HuH-7 (cell line): ENCODE measurements around the gene SUPT20HL1.
"Not testable (repeated sequence)": the region's sequence is repeated elsewhere in the genome, so short reads cannot be mapped to it uniquely, and the experiment has no call there.

Experiments used
- DNase-seq: peaks from one replicate; pipeline ENCODE4 v3.0.0; 2011; ENCODE audit warnings: low spot score

Gene SUPT20HL1

GRCh38 chrX:24363432-24364181, 3.2 kb downstream of the SUPT20HL1 start:
- not testable (repeated sequence) for DNase-seq

DNA sequence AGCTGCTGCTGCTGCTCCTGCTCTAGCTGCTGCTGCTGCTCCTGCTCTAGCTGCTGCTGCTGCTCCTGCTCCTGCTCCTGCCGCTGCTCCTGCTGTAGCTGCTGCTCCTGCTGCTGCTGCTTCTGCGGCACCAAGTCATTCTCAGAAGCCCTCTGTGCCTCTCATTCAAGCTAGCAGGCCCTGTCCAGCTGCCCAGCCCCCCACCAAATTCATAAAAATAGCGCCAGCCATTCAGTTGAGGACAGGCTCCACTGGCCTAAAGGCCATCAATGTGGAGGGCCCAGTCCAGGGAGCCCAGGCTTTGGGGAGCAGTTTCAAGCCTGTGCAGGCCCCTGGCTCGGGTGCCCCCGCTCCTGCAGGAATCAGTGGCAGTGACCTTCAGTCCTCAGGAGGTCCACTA, 3.9 kb downstream of the SUPT20HL1 start:
- DNase-seq, result no peak

DNA sequence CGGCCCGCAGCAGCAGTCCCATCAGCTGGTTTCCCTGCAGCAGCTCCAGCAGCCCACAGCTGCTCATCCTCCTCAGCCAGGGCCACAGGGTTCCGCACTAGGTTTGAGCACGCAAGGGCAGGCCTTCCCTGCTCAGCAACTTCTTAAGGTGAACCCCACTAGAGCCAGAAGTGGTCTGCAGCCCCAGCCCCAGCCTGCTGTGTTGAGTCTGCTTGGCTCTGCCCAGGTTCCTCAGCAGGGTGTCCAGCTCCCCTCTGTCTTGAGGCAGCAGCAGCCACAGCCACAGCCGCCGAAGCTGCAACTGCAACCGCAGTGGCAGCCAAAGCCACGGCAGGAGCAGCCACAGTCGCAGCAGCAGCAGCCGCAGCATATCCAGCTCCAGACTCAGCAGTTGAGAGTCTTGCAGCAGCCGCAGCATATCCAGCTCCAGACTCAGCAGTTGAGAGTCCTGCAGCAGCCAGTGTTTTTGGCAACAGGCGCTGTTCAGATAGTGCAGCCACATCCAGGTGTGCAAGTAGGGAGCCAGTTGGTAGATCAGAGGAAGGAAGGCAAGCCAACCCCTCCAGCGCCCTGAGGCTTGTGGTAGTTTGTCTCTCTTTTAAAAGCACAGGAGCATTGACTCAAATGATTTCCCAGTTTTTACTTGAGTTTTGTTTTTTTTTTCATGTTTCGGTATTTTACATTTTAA, 4.6 kb downstream of the SUPT20HL1 start:
- no peak for DNase-seq

- not testable (repeated sequence) for DNase-seq
Measured at GRCh38 chrX:24366762-24367400, 6.4 kb downstream of the SUPT20HL1 start.

GRCh38 chrX:24369816-24370215, 9.4 kb downstream of the SUPT20HL1 start:
- no peak for DNase-seq

DNA sequence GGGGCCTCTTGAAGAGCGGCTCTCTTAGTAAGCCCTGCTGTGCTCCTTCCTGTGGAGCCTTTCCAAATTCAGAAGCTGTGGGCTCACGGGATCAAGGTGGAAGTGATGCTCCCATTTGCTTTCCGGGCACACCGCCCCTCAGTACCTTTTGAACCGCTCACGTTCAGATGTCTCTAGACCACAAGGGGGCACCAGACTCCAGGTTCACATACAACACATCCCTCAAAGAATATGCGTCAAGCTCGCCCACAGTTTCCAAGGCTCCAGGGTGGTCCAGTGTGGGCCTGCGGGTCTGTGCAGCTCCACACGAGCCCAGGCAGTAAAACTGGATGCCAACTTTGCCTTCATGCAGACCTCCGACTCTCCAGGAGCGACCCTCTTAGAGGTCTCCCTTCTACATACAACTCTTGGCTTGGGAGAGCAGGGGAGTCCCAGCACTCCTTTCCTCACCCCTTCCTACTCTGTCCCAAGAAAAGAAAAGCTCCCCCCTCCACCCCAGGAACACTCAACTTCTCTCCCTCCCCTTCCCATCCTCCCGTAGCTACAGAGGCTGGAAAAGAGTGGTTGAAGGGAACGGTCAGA, 11.0 kb downstream of the SUPT20HL1 start:
- peak; percentile 46 for DNase-seq

- no peak for DNase-seq
Measured at GRCh38 chrX:24372021-24372763, 11.8 kb downstream of the SUPT20HL1 start.

GRCh38 chrX:24375600-24376131, 15.2 kb downstream of the SUPT20HL1 start:
- no peak for DNase-seq

GRCh38 chrX:24376403-24376802, 16.0 kb downstream of the SUPT20HL1 start:
- no peak for DNase-seq

- no peak for DNase-seq
Measured at GRCh38 chrX:24377195-24377594, 16.8 kb downstream of the SUPT20HL1 start.

GRCh38 chrX:24377911-24378468, 17.6 kb downstream of the SUPT20HL1 start:
- DNase-seq, result no peak

DNA sequence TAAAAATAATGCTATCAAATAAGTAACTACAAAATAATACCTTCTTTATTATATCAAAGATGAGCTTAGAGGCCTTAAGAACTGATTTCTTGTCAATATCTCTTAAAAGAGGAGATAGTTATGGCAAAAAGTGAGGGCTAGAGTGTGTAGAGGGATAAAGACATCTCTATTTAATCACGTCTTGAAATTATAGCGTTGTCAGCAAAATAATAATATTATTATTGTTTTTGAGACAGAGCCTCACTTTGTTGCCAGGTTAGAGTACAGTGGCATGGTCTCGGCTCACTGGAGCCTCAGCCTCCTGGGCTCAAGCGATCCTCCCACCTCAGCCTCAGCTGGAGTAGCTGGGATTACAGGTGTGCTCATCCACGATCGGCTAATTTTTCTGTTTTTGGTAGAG, 18.3 kb downstream of the SUPT20HL1 start:
- no peak for DNase-seq

DNA sequence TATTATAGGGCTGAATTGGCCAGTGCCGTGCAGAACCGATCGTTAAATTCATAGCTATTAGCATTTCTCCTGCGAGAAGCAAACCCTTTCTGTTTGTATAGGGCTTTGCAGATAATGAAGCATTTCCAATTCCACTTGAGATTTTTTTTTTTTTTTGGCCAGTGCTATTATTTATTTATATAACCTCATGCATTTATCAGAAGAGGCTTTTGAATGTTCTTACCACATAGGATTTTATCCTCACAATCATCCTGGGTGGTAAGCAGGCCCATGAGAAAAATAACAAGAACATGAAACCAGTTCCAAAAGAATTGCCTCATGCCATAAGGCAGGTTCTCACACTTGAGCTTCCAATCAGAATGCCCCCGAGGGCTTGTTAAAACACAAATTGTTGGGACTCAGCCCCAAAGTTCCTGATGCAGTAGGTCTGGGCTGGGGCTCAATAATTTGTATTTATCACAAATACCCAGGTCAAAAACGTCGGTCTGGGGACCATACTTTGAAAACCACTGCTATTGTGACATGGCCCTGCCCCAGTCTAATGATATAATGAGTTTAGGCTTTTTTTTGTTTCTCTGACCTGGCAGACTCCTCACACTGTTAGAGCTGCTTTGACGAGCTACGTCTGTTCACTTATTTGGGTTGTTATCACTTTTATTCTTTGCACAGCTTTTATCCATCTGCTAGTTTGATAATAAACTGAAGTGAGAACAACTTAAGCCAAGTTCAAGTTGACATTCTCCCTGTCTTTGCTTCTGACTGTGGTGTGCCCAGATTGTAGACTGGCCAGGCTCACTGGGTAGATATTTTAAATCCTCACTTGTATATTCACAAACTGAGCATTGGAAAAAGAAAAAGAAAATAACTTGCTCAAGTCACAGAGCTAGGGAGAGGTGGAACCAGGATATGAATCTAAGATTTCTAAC, 20.1 kb downstream of the SUPT20HL1 start:
- DNase-seq, result no peak

GRCh38 chrX:24382315-24382714, 21.9 kb downstream of the SUPT20HL1 start:
- DNase-seq, result not testable (repeated sequence)

DNA sequence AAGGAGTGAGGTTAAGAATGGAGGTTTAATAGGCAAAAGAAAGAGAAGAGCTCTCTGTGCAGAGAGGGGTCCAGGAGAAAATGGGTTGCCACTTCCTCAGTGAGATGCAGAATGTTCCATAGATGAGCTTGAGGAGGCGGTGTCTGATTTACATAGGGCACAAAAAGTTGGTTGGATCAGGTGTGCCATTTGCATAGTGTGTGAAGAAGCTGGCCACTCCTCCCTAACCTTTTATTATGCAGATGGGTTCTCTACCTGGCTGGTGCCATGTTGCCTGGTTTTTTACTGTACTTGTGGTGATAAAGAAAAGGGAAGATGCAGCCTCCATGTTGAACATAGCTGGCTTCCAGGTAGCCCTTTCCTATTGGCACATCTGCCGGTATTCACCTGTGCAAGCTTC, 27.3 kb downstream of the SUPT20HL1 start:
- no peak for DNase-seq

GRCh38 chrX:24391389-24391788, 30.9 kb downstream of the SUPT20HL1 start:
- DNase-seq, result no peak

DNA sequence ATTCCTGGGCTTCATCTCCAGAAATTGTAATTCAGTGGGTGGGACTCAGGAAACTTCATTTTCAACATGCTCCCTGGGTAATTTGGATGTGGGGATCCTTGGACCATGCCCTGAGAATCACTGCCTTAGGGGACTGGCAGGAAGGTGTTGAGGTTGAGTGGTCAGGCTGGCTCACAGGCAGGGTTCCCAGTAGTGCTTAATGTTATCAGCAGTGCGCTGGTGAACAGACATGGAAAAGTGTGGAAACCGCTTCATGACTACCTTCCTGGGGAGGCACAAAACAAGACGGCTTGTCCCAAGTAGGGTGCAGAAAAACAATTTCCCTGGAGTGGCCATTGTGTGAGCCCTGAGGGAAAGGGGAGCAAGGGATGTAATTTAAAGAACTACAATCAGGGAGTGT, 31.4 kb downstream of the SUPT20HL1 start:
- no peak for DNase-seq

GRCh38 chrX:24392709-24393108, 32.3 kb downstream of the SUPT20HL1 start:
- no peak for DNase-seq

GRCh38 chrX:24395775-24396174, 35.3 kb downstream of the SUPT20HL1 start:
- DNase-seq, result peak; percentile 18

DNA sequence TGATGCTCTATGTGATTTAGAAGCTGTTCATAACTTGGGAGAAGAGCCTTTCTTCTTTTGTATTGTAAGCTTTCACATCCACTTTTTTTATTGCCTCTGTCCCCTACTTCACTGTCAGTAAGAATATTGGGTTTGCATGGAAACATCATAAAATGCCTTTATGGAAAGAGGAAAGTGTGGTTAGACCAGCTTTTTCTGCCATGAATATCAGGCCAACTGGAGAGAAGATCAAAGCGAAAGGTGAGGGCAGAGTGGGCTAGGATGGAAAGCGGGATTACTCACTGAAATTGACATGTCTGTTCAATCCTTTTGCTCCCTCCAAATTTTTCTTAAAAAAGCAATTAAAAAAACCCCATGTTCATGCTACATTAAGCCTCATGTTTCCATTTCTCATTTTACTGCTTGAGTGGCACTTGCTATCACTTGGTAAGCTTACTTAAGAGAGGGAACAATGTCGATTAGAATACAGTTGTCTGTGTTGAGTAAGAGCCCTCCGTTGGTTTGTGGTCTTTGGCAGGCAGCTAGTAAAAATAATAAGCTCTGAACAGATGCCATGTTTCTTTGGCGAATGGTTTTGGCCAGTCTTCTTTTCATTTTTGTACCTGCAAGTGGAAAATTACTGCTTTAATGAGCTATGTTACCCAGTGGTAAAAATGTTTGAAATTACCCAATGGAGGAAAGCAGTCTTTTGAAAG, 35.9 kb downstream of the SUPT20HL1 start:
- DNase-seq, result no peak
